ENCODE measurements around the gene SELE. TPM values are rescaled to one million over a fixed set of nuclear protein-coding genes. Genes with fewer than 3 reads are reported as not detected.
"Not testable (repeated sequence)": the region's sequence is repeated elsewhere in the genome, so short reads cannot be mapped to it uniquely, and the experiment has no call there.

The SELE gene
- total RNA-seq, 2 experiments from 2014 or later = not detected

DNA sequence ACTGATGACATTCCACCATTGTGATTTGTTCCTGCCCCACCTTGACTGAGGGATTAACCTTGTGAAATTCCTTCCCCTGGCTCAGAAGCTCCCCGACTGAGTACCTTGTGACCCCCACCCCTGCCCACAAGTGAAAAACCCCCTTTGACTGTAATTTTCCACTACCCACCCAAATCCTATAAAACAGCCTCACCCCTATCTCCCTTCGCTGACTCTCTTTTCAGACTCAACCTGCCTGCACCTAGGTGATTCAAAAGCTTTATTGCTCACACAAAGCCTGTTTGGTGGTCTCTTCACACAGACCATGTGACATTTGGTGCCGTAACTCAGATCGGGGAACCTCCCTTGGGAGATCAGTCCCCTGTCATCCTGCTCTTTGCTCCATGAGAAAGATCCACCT is 50.7 kb downstream of the SELE start:
- peaks cover 38% of the 10 kb centered on the region for H3K4me1 Mint-ChIP-seq
- DNase-seq; H3K9me3 Mint-ChIP-seq (ENCODE audit: low read depth); H3K4me3 Mint-ChIP-seq; H3K36me3 Mint-ChIP-seq (ENCODE audit: low read depth); H3K27ac Mint-ChIP-seq; ATAC-seq; POLR2A ChIA-PET; H3K27me3 Mint-ChIP-seq; intact Hi-C loops (cut with DNase I, micrococcal nuclease): not testable (repeated sequence)
- CTCF ChIA-PET = interaction anchor here (0.7 to 5.4 kb wide), 5 partner anchors 9 to 100 kb away, joined by 3 to 52 read pairs (median 8); no protein-coding TSS in a partner anchor

DNA sequence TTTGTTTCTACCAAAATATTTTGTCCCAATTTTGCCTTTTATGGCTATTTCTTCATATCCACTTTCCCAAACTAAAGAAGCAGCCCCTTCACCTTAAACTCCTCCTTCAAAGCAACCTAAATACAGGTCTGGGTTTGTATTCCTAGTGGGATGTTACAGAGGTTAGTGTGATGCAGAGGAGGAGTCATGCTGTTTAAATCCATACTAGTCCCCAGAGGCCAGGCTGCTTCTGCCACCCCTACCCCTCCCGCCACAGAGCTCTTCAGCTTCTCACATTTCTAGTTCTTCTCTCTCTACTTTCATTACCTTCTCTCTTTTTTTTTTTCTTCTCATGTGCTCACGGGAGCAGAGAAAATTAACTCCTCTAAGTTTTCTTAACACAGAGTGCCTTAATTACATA is 51.8 kb downstream of the SELE start:
- H3K9me3 Mint-ChIP-seq (ENCODE audit: low read depth) = no peaks in the 10 kb centered on the region
- POLR2A ChIA-PET = interaction anchor here (1.4 kb wide), 1 partner anchor 11 kb away, joined by 10 read pairs; no protein-coding TSS in a partner anchor

DNA sequence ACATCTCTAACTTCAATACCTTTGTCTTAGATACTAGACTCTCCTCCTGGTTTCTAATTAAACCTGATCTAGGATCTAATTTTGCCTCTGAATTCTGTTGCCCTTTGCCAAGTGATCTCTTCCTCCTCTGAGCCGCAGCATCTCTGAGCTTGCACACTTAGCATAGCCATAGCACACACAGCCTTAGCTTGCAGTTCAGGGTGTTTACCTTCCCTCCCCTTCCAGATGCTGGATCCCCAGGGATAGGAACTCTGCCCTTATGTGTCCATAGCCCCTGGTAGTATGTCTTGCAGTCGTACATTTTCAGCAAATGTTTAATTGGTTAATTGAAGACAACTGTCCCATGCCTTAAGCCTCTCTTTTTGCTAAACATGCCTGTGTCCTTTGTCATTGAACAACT is 52.7 kb downstream of the SELE start:
- POLR2A ChIA-PET = interaction anchor here (1.4 kb wide), 1 partner anchor 12 kb away, joined by 10 read pairs; no protein-coding TSS in a partner anchor
- no peak for DNase-seq
- H3K9me3 Mint-ChIP-seq (ENCODE audit: low read depth) = no peaks in the 10 kb centered on the region
- peak overlapping the region; percentile 95 for H3K27ac Mint-ChIP-seq
- ATAC-seq = peak; percentile 24
- peak overlapping the region; percentile 57 for H3K4me3 Mint-ChIP-seq
- no peaks in the 10 kb centered on the region for H3K36me3 Mint-ChIP-seq (ENCODE audit: low read depth)
- H3K27me3 Mint-ChIP-seq = no peaks in the 10 kb centered on the region
- CTCF ChIA-PET = interaction anchor here (0.6 to 5.4 kb wide), 9 partner anchors 11 to 95 kb away, joined by 3 to 52 read pairs (median 6); partner anchors contain the start of gene F5
- intact Hi-C loops (cut with DNase I, micrococcal nuclease) = loop anchor here in 1 of 2 experiments (2.0 kb wide), 1 partner anchor 14 kb away; no protein-coding TSS in a partner anchor
- peaks cover 57% of the 10 kb centered on the region for H3K4me1 Mint-ChIP-seq

More for the DNA sequence above, 51.8 kb downstream of the SELE start:
- intact Hi-C loops (cut with DNase I, micrococcal nuclease) = no loop called here
- ATAC-seq (no peak), DNase-seq (no peak)
- Mint-ChIP-seq H3K4me3 (peak overlapping the region; percentile 30), H3K4me1 (peaks cover 48% of the 10 kb centered on the region), H3K27me3 (no peaks in the 10 kb centered on the region), H3K27ac (peak overlapping the region; percentile 95), H3K36me3 (ENCODE audit: low read depth) (no peaks in the 10 kb centered on the region)
- CTCF ChIA-PET = interaction anchor here (0.8 to 5.4 kb wide), 7 partner anchors 10 to 98 kb away, joined by 3 to 52 read pairs (median 6); partner anchors contain the start of gene F5

DNA sequence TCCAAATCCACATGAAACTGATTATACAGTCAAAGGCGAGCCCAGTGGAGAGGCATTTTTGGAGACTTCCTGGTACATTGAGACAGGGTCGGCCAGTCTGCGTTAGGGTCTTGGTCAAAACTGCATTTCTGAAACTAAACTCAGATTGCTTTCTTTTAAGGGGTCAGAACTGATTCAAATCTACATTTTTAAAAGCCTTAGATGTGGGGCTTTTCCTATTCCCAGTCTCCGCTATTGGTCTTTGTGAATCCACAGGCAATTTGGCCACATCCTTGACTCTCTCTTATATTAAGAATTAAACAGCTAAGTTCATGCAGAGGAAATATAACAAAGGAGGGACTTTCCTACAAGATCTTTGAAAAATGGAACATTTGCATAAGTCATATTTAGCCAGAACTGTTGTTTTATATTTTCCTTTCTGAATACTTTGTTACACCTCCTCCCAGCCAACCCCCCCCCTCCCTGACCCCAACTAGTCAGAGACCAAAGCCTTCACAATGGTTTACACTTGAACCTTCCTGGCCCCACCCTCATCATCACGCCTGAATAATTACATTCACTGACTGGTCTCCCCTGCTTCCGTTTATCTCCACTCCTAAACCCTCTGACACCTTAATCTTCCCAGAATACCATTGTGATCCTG is 53.4 kb downstream of the SELE start:
- CTCF ChIA-PET = interaction anchor here (1.0 to 5.4 kb wide), 9 partner anchors 12 to 129 kb away, joined by 3 to 52 read pairs (median 6); partner anchors contain the start of gene F5
- Mint-ChIP-seq H3K36me3 (ENCODE audit: low read depth) (no peaks in the 10 kb centered on the region), H3K4me3 (peak overlapping the region; percentile 57), H3K4me1 (peaks cover 64% of the 10 kb centered on the region), H3K27me3 (no peaks in the 10 kb centered on the region), H3K27ac (peak overlapping the region; percentile 95), H3K9me3 (ENCODE audit: low read depth) (no peaks in the 10 kb centered on the region)
- DNase-seq (peak; percentile 80), ATAC-seq (peak; percentile 84)
- POLR2A ChIA-PET = interaction anchor here (0.6 to 1.5 kb wide), 3 partner anchors 12 to 212 kb away, joined by 3 to 10 read pairs (median 4); no protein-coding TSS in a partner anchor
- intact Hi-C loops (cut with DNase I, micrococcal nuclease) = loop anchor here in 1 of 2 experiments (1.0 to 2.0 kb wide), 2 partner anchors 12 to 14 kb away; no protein-coding TSS in a partner anchor

DNA sequence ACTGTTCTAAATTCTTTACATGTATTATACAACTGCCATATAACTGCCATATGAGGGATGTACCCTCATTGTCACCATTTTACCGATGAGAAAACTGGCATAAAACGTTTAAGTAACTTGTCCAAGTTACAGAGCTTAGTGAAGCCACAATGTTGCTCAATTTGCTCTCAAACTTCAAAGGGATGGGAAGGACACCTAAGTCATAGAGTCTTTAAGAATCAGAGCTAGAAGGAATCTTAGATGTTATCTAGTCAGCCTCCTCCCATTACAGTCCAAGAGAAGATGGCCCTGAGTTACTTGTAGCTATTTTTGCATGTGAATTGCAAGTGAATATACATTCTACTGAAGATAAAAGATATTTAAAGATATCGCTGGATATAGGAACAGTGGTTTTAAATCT is 54.2 kb downstream of the SELE start:
- ChIA-PET CTCF (interaction anchor here (0.7 to 5.4 kb wide), 7 partner anchors 9 to 130 kb away, joined by 3 to 52 read pairs (median 4); partner anchors contain the start of gene F5), POLR2A (interaction anchor here (1.5 kb wide), 1 partner anchor 13 kb away, joined by 4 read pairs; no protein-coding TSS in a partner anchor)
- Mint-ChIP-seq H3K27me3 (no peaks in the 10 kb centered on the region), H3K4me3 (no peak overlapping the region), H3K4me1 (peaks cover 65% of the 10 kb centered on the region), H3K36me3 (ENCODE audit: low read depth) (no peaks in the 10 kb centered on the region), H3K27ac (peak overlapping the region; percentile 95), H3K9me3 (ENCODE audit: low read depth) (no peaks in the 10 kb centered on the region)
- intact Hi-C loops (cut with DNase I, micrococcal nuclease) = loop anchor here in 1 of 2 experiments (1.0 to 5.0 kb wide), 3 partner anchors 13 to 47 kb away; partner anchors contain the start of gene SELP
- ATAC-seq (no peak), DNase-seq (no peak)

DNA sequence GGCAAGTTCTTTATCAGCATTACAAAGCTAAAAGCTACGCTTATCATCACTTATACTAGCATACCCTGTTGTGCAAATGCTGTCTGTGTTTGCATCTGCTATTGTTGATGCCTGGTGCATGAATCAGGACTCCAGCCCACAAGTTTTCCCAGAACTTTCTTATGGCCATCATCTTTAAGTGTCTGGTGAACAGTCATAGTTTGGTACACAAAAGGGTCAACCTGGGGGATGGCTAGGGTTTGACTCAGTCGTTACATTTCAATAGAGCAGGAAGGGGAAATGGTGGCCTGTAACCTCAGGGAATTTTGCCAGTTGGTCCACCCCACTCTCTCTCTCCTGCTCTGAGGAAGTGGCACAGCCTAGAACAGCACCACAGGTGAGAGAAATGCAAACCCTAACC is 57.9 kb downstream of the SELE start:
- Mint-ChIP-seq H3K27me3 (no peaks in the 10 kb centered on the region), H3K27ac (peak overlapping the region; percentile 63)
- CTCF ChIA-PET = interaction anchor here (1.2 to 1.7 kb wide), 3 partner anchors 16 to 74 kb away, joined by 4 to 5 read pairs (median 4); no protein-coding TSS in a partner anchor

More for the DNA sequence above, 57.9 kb downstream of the SELE start:
- intact Hi-C loops (cut with DNase I, micrococcal nuclease) = loop anchor here in 1 of 2 experiments (5.0 kb wide), 1 partner anchor 44 kb away; the partner anchor contains the start of gene SELP
- Mint-ChIP-seq H3K36me3 (ENCODE audit: low read depth) (peaks cover 3% of the 10 kb centered on the region), H3K4me1 (peaks cover 61% of the 10 kb centered on the region), H3K4me3 (no peak overlapping the region), H3K9me3 (ENCODE audit: low read depth) (peaks cover 4% of the 10 kb centered on the region)
- POLR2A ChIA-PET = no interaction called here
- DNase-seq (no peak), ATAC-seq (no peak)

Other genes starting within 250 kb of the SELE start
- 1 to 10 TPM; 4.0 to 4.4 TPM for gene SLC19A2, start 248.1 kb downstream of the SELE start, total RNA-seq
- gene F5, start 147.6 kb downstream of the SELE start, total RNA-seq = 10 to 100 TPM; 49.8 to 57.8 TPM
- gene SELP, start 104.0 kb downstream of the SELE start, total RNA-seq = 1 to 10 TPM in 1 of 2 experiments, under 1 TPM in 1; 0.50 to 1.4 TPM
- 100 to 1,000 TPM; 206 to 262 TPM for gene SELL, start 22.5 kb downstream of the SELE start, total RNA-seq
- gene METTL18, start 60.8 kb upstream of the SELE start, total RNA-seq = 10 to 100 TPM; 11.6 to 13.3 TPM
- 10 to 100 TPM; 11.0 to 12.0 TPM for gene SCYL3, start 159.8 kb upstream of the SELE start, total RNA-seq